Karpas-422 (cell line): ENCODE data around the gene SLC13A2. TPM values are rescaled to one million over a fixed set of nuclear protein-coding genes. Genes with fewer than 3 reads are reported as not detected.

Experiments
- DNase-seq: peaks from one replicate; pipeline ENCODE4 v3.0.0-alpha.2; 2015
- H2AFZ ChIP-seq: fragments of 200-600 bp; sonication (generic); 2 replicates; pipeline ENCODE4 v1.6.1; 2014; ENCODE audit warnings: antibody characterized with exemption, low read length, mixed read lengths
- H3K27ac ChIP-seq: fragments of 200-600 bp; sonication (generic); 2 replicates; pipeline ENCODE4 v1.5.1; 2014; ENCODE audit warnings: mild to moderate bottlenecking, low read length, moderate library complexity
- H3K27me3 ChIP-seq: fragments of 200-600 bp; sonication (generic); 2 replicates; pipeline ENCODE4 v1.6.1; 2014; ENCODE audit warnings: low read length, mixed read lengths
- H3K36me3 ChIP-seq: fragments of 200-600 bp; sonication (generic); 2 replicates; pipeline ENCODE4 v1.6.1; 2014; ENCODE audit warnings: low read length, mixed read lengths; ENCODE audit not compliant: insufficient read depth
- H3K4me1 ChIP-seq: fragments of 200-600 bp; sonication (generic); 2 replicates; pipeline ENCODE4 v1.6.1; 2014; ENCODE audit warnings: mild to moderate bottlenecking, low read length, mixed read lengths
- H3K4me2 ChIP-seq: fragments of 200-600 bp; sonication (generic); 2 replicates; pipeline ENCODE4 v1.6.1; 2014; ENCODE audit warnings: low read length, low read depth, mild to moderate bottlenecking; ENCODE audit not compliant: poor library complexity, severe bottlenecking
- H3K4me3 ChIP-seq: fragments of 200-600 bp; sonication (generic); 2 replicates; pipeline ENCODE4 v1.5.1; 2014; ENCODE audit warnings: mild to moderate bottlenecking, antibody characterized with exemption, low read length, mixed read lengths
- H3K79me2 ChIP-seq: fragments of 200-600 bp; sonication (generic); 2 replicates; pipeline ENCODE4 v1.6.1; 2014; ENCODE audit warnings: mild to moderate bottlenecking, low read length, mixed read lengths
- H3K9ac ChIP-seq: fragments of 200-600 bp; sonication (generic); 2 replicates; pipeline ENCODE4 v1.6.0; 2014; ENCODE audit warnings: low read length
- H3K9me2 ChIP-seq: fragments of 200-600 bp; sonication (generic), shearing (Covaris generic); replicated peaks from 2 replicates; pipeline ENCODE4 v1.6.0; 2014; ENCODE audit warnings: mild to moderate bottlenecking, low read length, moderate library complexity; ENCODE audit not compliant: insufficient read depth
- H3K9me3 ChIP-seq: fragments of 300-700, 200-600 bp; sonication (generic); 2 replicates; pipeline ENCODE4 v1.6.1; 2014; ENCODE audit warnings: low read length, mixed read lengths
- H4K20me1 ChIP-seq: fragments of 200-600 bp; sonication (generic); 2 replicates; pipeline ENCODE4 v1.6.1; 2014; ENCODE audit warnings: mild to moderate bottlenecking, antibody characterized with exemption, low read length, low read depth; ENCODE audit not compliant: insufficient read depth
- total RNA-seq: library from RNA; depleted of rRNA; stranded (reverse); fragments of >200 nt; shearing (Covaris generic); gene quantifications from 2 replicates; pipeline ENCODE4 v1.2.3, GENCODE V29; 2014; ENCODE audit warnings: low replicate concordance

SLC13A2 gene
- total RNA-seq, 1 experiment from 2014 or later: not detected

- Histone ChIP-seq H3K4me1 (no peaks in the 10 kb centered on the region), H3K79me2 (no peaks in the 10 kb centered on the region), H3K9me3 (no peaks in the 10 kb centered on the region), H3K9ac (no peak overlapping the region), H4K20me1 (no peaks in the 10 kb centered on the region), H3K4me3 (no peak overlapping the region), H3K4me2 (no peak overlapping the region), H3K27ac (no peak overlapping the region), H3K9me2 (no peaks in the 10 kb centered on the region), H2AFZ (no peak overlapping the region), H3K36me3 (no peaks in the 10 kb centered on the region), H3K27me3 (no peaks in the 10 kb centered on the region)
- no peak for DNase-seq
These were observed 61.4 kb downstream of the SLC13A2 start for GRCh38 chr17:28534740-28535375.

- Histone ChIP-seq H3K9me2 (no peaks in the 10 kb centered on the region), H3K27ac (no peak overlapping the region), H4K20me1 (no peaks in the 10 kb centered on the region), H3K36me3 (no peaks in the 10 kb centered on the region), H3K4me3 (no peak overlapping the region), H3K79me2 (no peaks in the 10 kb centered on the region), H3K27me3 (no peaks in the 10 kb centered on the region), H3K4me2 (no peak overlapping the region), H3K9me3 (no peaks in the 10 kb centered on the region), H2AFZ (no peak overlapping the region), H3K4me1 (no peaks in the 10 kb centered on the region), H3K9ac (no peak overlapping the region)
- no peak for DNase-seq
These were observed 63.2 kb downstream of the SLC13A2 start for GRCh38 chr17:28536532-28537218.

DNA sequence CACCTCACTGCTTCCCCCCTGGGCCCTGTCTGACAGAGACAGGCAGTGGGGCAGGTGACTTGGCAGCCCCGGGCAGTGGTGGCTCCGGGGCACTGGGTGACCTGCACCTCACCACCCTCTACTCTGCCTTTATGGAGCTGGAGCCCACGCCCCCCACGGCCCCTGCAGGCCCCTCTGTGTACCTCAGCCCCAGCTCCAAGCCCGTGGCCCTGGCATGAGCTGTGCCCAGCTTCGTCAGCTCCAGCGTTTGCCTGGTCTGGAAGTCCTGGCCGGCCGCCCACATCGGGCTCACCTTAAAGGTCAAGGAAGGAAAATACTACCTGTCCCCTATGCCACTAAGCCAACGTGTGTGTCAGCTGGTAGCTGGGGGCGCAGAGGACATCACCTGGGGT is 63.8 kb downstream of the SLC13A2 start:
- no peaks in the 10 kb centered on the region for H3K4me1 ChIP-seq
- H4K20me1 ChIP-seq: no peaks in the 10 kb centered on the region
- no peaks in the 10 kb centered on the region for H3K79me2 ChIP-seq
- H3K4me3 ChIP-seq: no peak overlapping the region
- H3K4me2 ChIP-seq: no peak overlapping the region
- no peak overlapping the region for H3K27ac ChIP-seq
- no peak for DNase-seq
- no peaks in the 10 kb centered on the region for H3K9me2 ChIP-seq
- H2AFZ ChIP-seq: no peak overlapping the region
- no peak overlapping the region for H3K9ac ChIP-seq
- H3K9me3 ChIP-seq: no peaks in the 10 kb centered on the region
- no peaks in the 10 kb centered on the region for H3K36me3 ChIP-seq
- no peaks in the 10 kb centered on the region for H3K27me3 ChIP-seq

GRCh38 chr17:28538296-28538895 is 65.0 kb downstream of the SLC13A2 start:
- no peaks in the 10 kb centered on the region for H3K27me3 ChIP-seq
- no peaks in the 10 kb centered on the region for H3K79me2 ChIP-seq
- no peaks in the 10 kb centered on the region for H3K4me1 ChIP-seq
- no peak overlapping the region for H3K4me3 ChIP-seq
- no peaks in the 10 kb centered on the region for H3K9me2 ChIP-seq
- no peak for DNase-seq
- H3K27ac ChIP-seq: no peak overlapping the region
- no peak overlapping the region for H2AFZ ChIP-seq
- H3K4me2 ChIP-seq: no peak overlapping the region
- H3K36me3 ChIP-seq: no peaks in the 10 kb centered on the region
- no peak overlapping the region for H3K9ac ChIP-seq
- no peaks in the 10 kb centered on the region for H3K9me3 ChIP-seq
- H4K20me1 ChIP-seq: no peaks in the 10 kb centered on the region

DNA sequence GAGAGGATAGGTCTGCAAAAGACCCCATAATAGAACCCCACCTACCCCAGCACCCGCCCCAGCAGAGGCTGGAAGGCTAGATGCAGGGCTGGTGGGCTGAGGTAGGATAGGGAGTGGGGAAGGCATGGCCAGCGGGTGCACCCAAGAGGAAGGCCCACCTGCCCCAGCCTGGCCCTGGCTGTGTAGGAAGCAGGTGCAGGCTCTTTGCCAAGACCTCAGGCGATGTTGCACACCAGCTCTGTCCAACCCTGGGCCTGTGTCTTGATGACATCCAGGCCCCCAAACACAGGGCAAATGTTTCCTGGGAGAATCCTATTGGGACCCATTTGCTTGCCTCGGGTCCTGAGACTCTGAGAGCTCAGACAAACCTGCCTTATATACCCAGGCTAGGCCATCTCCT is 66.8 kb downstream of the SLC13A2 start:
- no peak overlapping the region for H3K27ac ChIP-seq
- H3K9ac ChIP-seq: no peak overlapping the region
- no peaks in the 10 kb centered on the region for H3K9me3 ChIP-seq
- no peaks in the 10 kb centered on the region for H3K27me3 ChIP-seq
- no peaks in the 10 kb centered on the region for H3K36me3 ChIP-seq
- no peaks in the 10 kb centered on the region for H3K79me2 ChIP-seq
- no peak for DNase-seq
- no peak overlapping the region for H3K4me2 ChIP-seq
- H4K20me1 ChIP-seq: no peaks in the 10 kb centered on the region
- no peaks in the 10 kb centered on the region for H3K9me2 ChIP-seq
- no peak overlapping the region for H3K4me3 ChIP-seq
- H3K4me1 ChIP-seq: no peaks in the 10 kb centered on the region
- no peak overlapping the region for H2AFZ ChIP-seq

GRCh38 chr17:28541439-28541838 is 68.0 kb downstream of the SLC13A2 start:
- Histone ChIP-seq H3K9me2 (no peaks in the 10 kb centered on the region), H3K27me3 (no peaks in the 10 kb centered on the region), H3K79me2 (no peaks in the 10 kb centered on the region), H3K36me3 (no peaks in the 10 kb centered on the region; the same call in 1 of the 2 replicates), H3K4me1 (no peaks in the 10 kb centered on the region), H3K27ac (no peak overlapping the region), H3K9me3 (no peaks in the 10 kb centered on the region), H3K4me2 (no peak overlapping the region), H3K4me3 (no peak overlapping the region), H2AFZ (no peak overlapping the region), H3K9ac (no peak overlapping the region), H4K20me1 (no peaks in the 10 kb centered on the region)
- no peak for DNase-seq

DNA sequence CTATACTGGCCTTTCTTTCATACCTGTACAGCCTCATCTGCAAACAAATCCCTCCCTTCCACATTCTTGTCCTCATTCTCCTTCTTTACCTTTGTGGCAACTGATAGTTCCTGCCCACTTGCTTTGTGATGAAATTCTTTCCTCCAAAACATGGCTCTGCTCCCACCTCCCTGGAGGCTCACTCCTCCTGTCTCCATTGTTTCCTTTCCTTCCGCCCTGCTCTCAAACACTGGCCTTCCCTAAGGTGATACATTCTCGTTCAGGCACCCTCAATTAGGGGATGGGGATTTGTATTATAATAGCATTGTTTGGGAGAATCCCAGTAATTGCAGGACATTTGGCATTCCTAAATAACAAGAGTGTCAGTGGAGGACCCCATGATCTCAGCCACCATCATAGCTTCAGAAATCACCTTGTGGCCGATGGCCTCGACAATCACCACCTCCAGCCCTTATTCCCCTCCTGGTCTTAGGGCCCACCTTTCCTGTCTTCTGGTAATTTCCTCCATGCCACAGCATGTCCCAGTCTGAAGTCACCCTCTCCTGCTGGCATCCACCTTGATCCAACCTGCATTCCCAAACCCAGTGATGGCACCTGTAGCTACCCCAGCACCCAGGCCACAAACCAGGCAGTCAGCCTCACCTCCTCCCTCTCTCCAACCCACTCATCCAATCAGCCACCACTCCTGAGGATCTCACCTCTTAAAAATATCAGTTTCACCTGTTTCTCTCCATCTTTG is 71.1 kb downstream of the SLC13A2 start:
- Histone ChIP-seq H3K27ac (no peak overlapping the region), H3K4me1 (peaks cover 16% of the 10 kb centered on the region), H3K36me3 (no peaks in the 10 kb centered on the region; the same call in 1 of the 2 replicates), H3K79me2 (no peaks in the 10 kb centered on the region), H3K9ac (no peak overlapping the region), H4K20me1 (no peaks in the 10 kb centered on the region; the same call in 1 of the 2 replicates), H2AFZ (no peak overlapping the region), H3K9me3 (no peaks in the 10 kb centered on the region), H3K9me2 (no peaks in the 10 kb centered on the region), H3K4me3 (no peak overlapping the region), H3K4me2 (no peak overlapping the region), H3K27me3 (no peaks in the 10 kb centered on the region)
- DNase-seq: no peak

- Histone ChIP-seq H3K36me3 (no peaks in the 10 kb centered on the region; the same call in 1 of the 2 replicates), H4K20me1 (no peaks in the 10 kb centered on the region; the same call in 1 of the 2 replicates), H3K4me2 (no peak overlapping the region), H3K4me3 (no peak overlapping the region), H3K4me1 (peaks cover 21% of the 10 kb centered on the region), H3K9ac (no peak overlapping the region), H3K79me2 (no peaks in the 10 kb centered on the region), H3K27ac (no peak overlapping the region), H2AFZ (no peak overlapping the region), H3K9me3 (no peaks in the 10 kb centered on the region), H3K27me3 (no peaks in the 10 kb centered on the region), H3K9me2 (no peaks in the 10 kb centered on the region)
- no peak for DNase-seq
These were observed 71.7 kb downstream of the SLC13A2 start for GRCh38 chr17:28545141-28545503.
